Measurements from ENCODE around the gene KRT71. TPM values are rescaled to one million over a fixed set of nuclear protein-coding genes. Genes with fewer than 3 reads are reported as not detected.

The KRT71 gene
- polyA plus RNA-seq, 1 experiment: not detected

GRCh38 chr12:52527121-52527800 is 25.7 kb downstream of the KRT71 start:
- no peak for TF ChIP-seq CTCF (IDR thresholded peaks at IDR 0.05; ENCODE audit: insufficient read depth, low read depth, low read length)
- Histone ChIP-seq H3K27me3 (ENCODE audit: control insufficient read depth, insufficient read depth, low read length) (peaks cover 21% of the 10 kb centered on the region), H3K36me3 (ENCODE audit: control insufficient read depth, insufficient read depth, low read length) (no peaks in the 10 kb centered on the region), H3K4me3 (ENCODE audit: low read depth, low read length) (no peak overlapping the region)
- CTCF ChIA-PET: no interaction called here
- no peak for DNase-seq (ENCODE audit: low read depth)
- POLR2A ChIA-PET: no interaction called here

DNA sequence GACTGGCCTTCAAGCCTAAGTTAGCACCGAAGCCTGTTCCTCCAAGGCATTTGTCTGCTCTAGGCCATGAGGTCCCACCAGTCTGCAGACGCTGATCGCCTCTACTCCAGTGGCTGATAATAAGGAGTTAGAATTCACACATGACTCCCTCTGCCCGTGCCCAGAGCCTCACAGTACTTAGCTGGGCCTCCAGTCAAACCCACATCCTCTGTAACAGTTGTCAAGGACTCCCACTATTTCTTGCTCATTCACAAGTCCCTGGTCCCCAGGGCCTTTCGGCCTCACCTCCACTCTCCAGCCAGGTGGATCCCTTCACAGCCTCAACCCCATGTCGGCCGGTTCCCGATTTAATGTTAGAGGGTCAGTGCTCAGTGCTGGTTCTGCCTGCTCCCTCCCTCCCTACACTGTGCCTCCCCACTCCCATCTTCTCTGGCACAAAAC is 26.4 kb downstream of the KRT71 start:
- DNase-seq (ENCODE audit: low read depth): no peak
- POLR2A ChIA-PET: no interaction called here
- Histone ChIP-seq H3K36me3 (ENCODE audit: control insufficient read depth, insufficient read depth, low read length) (no peaks in the 10 kb centered on the region), H3K4me3 (ENCODE audit: low read depth, low read length) (no peak overlapping the region), H3K27me3 (ENCODE audit: control insufficient read depth, insufficient read depth, low read length) (peaks cover 23% of the 10 kb centered on the region)
- CTCF ChIA-PET: no interaction called here
- no peak for TF ChIP-seq CTCF (IDR thresholded peaks at IDR 0.05; ENCODE audit: insufficient read depth, low read depth, low read length)

DNA sequence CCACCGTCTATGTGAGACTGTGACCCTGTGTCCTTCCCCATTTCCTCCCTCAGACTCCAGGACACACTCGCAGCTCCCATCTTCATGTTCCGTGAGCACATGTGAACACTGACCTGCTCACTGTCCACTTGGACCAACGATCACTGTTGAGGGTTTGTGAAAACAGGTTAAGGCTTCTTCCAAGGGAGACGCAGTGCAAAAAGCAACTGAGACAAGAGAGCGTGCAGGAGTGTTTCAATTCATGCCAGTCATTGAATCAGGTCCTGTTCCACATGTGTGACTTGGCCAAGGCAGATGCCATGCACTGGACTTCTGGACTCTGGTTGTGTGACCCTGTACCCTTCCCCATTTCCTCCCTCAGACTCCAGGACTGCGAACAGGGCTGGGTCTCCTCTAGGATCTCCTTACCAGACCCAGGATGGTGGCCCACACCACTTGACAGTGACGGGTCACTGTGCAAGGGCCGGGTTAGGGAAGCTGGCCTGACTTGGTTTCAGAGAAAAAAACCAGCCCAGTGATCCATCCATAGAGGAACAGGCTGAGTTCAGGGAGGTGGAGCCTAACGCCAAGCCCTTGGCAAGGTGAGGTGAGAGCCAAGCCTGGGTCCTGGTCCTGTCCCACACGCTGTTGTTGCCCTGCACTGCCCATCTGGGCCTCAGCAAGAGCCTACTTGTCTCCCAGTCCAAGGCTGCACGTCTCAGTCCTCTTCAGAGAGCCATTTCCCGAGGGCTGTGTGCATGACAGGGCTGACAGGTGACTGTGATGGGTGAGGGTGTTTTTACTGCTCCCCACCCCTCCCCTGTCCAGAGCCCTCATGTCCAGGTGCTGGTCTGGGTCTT is 27.1 kb downstream of the KRT71 start:
- TF ChIP-seq CTCF (IDR thresholded peaks at IDR 0.05; ENCODE audit: insufficient read depth, low read depth, low read length): no peak
- Histone ChIP-seq H3K27me3 (ENCODE audit: control insufficient read depth, insufficient read depth, low read length) (peaks cover 21% of the 10 kb centered on the region), H3K36me3 (ENCODE audit: control insufficient read depth, insufficient read depth, low read length) (no peaks in the 10 kb centered on the region), H3K4me3 (ENCODE audit: low read depth, low read length) (no peak overlapping the region)
- ChIA-PET POLR2A (no interaction called here), CTCF (no interaction called here)
- no peak for DNase-seq (ENCODE audit: low read depth)

- CTCF ChIA-PET: no interaction called here
- TF ChIP-seq CTCF (IDR thresholded peaks at IDR 0.05; ENCODE audit: insufficient read depth, low read depth, low read length): no peak
- Histone ChIP-seq H3K27me3 (ENCODE audit: control insufficient read depth, insufficient read depth, low read length) (peaks cover 22% of the 10 kb centered on the region), H3K4me3 (ENCODE audit: low read depth, low read length) (no peak overlapping the region), H3K36me3 (ENCODE audit: control insufficient read depth, insufficient read depth, low read length) (no peaks in the 10 kb centered on the region)
- no peak for DNase-seq (ENCODE audit: low read depth)
- POLR2A ChIA-PET: no interaction called here
Observed at GRCh38 chr12:52524898-52525591, 27.9 kb downstream of the KRT71 start.

All from BJ (cell line).